Cardiac muscle cell (in vitro differentiated cells and primary cell): ENCODE results near the gene KCNS3. TPM values are rescaled to one million over a fixed set of nuclear protein-coding genes. Genes with fewer than 3 reads are reported as not detected.

Experiments
- DNase-seq, 2 donors: peaks; one replicate each; pipeline versions ENCODE4 v3.0.0 to v3.0.0-alpha.2; 2010 to 2017; ENCODE audit warnings: low read depth in 1 of 2, low spot score in 1 of 2
- H3K27ac ChIP-seq: fragments of 200-600 bp; sonication (generic); 2 replicates; pipeline ENCODE4 v1.5.1; 2016
- H3K27me3 ChIP-seq: fragments of 200-600 bp; sonication (generic); 2 replicates; pipeline ENCODE4 v1.6.0; 2016; ENCODE audit warnings: control low read depth
- H3K36me3 ChIP-seq: fragments of 200-600 bp; sonication (generic); 2 replicates; pipeline ENCODE4 v1.5.1; 2016; ENCODE audit warnings: control low read depth
- H3K4me1 ChIP-seq: fragments of 200-600 bp; sonication (generic); 2 replicates; pipeline ENCODE4 v1.8.1; 2017; ENCODE audit warnings: low read depth, mild to moderate bottlenecking, mixed run types
- H3K4me3 ChIP-seq: fragments of 200-600 bp; sonication (generic); 2 replicates; pipeline ENCODE4 v1.5.1; 2016; ENCODE audit warnings: mild to moderate bottlenecking
- H3K9me3 ChIP-seq: fragments of 200-600 bp; sonication (generic); 2 replicates; pipeline ENCODE4 v1.5.1; 2017; ENCODE audit warnings: low read depth, mild to moderate bottlenecking, control low read depth
- polyA plus RNA-seq: library from polyadenylated mRNA; unstranded; fragments of >200 nt; fragmentation: Nextera tagmentation; extraction: Ambion mirVana; gene quantifications from 2 replicates; pipeline ENCODE4 v1.2.1, GENCODE V29; 2016
- total RNA-seq: library from RNA; depleted of rRNA; stranded (reverse); fragments of >200 nt; gene quantifications from 2 replicates; pipeline ENCODE4 v1.2.3, GENCODE V29; 2016
- TF ChIP-seq, protein P1 (sequence below): IDR thresholded peaks from 2 replicates; pipeline ENCODE4 v1.5.1; 2012; ENCODE audit warnings: low read depth, mild to moderate bottlenecking, low read length

The KCNS3 gene
- total and polyA plus RNA-seq, 2 experiments from 2014 or later = 3.7 to 10.5 TPM

DNA sequence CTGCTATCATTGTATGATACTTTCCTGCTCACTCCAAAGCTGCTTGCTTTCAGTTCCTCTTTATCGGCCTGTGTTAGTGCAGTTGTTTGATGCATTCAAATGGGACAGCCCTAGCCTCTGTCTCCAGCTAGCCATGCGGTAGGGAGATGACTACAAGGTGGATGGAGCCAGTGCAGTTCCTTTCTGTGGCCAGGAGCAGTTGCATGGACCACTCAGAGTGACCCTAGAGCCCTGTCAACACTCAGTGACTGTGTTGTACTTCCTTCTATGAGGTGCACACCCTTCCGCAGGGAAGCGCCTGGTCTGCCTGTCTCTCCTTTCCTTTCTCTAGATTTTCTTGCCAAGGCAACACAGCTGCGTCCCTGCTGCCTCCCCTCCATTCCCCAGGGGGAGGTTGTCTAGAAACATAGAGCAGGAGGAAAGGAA, 33.8 kb downstream of the KCNS3 start:
- Histone ChIP-seq H3K4me3 (no peak overlapping the region), H3K36me3 (no peaks in the 10 kb centered on the region), H3K27ac (no peak overlapping the region), H3K27me3 (no peaks in the 10 kb centered on the region), H3K4me1 (no peaks in the 10 kb centered on the region), H3K9me3 (no peaks in the 10 kb centered on the region)
- TF ChIP-seq, protein P1, sequence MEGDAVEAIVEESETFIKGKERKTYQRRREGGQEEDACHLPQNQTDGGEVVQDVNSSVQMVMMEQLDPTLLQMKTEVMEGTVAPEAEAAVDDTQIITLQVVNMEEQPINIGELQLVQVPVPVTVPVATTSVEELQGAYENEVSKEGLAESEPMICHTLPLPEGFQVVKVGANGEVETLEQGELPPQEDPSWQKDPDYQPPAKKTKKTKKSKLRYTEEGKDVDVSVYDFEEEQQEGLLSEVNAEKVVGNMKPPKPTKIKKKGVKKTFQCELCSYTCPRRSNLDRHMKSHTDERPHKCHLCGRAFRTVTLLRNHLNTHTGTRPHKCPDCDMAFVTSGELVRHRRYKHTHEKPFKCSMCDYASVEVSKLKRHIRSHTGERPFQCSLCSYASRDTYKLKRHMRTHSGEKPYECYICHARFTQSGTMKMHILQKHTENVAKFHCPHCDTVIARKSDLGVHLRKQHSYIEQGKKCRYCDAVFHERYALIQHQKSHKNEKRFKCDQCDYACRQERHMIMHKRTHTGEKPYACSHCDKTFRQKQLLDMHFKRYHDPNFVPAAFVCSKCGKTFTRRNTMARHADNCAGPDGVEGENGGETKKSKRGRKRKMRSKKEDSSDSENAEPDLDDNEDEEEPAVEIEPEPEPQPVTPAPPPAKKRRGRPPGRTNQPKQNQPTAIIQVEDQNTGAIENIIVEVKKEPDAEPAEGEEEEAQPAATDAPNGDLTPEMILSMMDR = no peak
- peak in 1 of 2 donors; percentile 72 for DNase-seq

DNA sequence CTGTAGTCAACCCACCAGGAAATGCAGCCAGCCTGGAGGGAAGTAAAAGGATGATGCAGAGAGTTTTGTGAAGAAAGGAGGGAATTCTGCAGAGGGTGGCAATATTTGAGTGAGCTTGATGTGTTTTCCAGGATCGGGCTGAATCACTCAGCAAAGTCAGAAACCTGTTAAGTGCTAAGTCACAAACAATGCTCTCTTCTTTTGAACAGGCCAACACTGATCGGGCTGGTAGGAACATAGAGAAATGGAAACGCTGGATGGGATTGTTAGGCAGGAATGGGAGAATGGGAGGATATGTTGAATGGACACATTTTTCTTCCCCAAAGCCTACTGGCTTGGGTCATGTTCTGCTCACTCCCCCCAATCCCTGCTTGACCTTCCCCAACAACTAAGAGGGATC, 36.6 kb downstream of the KCNS3 start:
- H3K4me1 ChIP-seq = no peaks in the 10 kb centered on the region
- H3K9me3 ChIP-seq = no peaks in the 10 kb centered on the region
- H3K36me3 ChIP-seq = no peaks in the 10 kb centered on the region
- H3K27me3 ChIP-seq = no peaks in the 10 kb centered on the region
- DNase-seq = no peak
- TF ChIP-seq, protein P1 = no peak
- H3K27ac ChIP-seq = no peak overlapping the region
- H3K4me3 ChIP-seq = no peak overlapping the region

DNA sequence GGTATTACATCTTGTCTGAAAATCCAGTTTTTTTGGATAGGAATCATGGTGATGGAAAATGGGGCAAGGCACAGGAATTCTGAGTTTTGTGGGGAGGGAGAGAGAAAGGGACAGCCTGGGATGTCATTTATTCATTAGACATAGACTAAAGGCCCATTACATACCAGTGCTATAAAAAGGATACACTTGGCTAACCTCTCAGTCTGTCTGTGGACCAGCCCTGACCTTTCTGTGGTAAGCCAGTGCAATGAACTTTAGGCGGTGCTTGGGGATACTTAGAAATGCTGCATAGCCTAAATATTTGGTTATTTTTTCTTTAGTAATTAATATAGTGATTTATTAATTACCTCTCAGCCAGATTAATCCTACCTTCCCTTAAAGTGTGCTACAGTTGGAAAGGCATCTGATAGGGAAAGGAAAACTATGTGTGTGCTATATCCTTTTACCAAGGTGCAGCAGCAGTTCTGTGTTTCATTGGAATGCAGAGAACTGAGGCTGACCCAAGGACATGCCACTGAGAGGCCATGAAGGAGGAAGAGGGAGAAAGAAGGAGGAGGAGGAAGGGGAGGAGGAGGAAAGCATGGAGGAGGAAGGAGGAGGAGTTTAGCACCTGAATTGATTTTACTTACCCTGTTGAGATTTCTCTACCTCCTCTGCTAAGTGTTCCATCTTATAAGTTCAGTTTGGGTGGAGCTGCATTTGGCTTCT, 37.5 kb downstream of the KCNS3 start:
- no peak overlapping the region for H3K27ac ChIP-seq

DNA sequence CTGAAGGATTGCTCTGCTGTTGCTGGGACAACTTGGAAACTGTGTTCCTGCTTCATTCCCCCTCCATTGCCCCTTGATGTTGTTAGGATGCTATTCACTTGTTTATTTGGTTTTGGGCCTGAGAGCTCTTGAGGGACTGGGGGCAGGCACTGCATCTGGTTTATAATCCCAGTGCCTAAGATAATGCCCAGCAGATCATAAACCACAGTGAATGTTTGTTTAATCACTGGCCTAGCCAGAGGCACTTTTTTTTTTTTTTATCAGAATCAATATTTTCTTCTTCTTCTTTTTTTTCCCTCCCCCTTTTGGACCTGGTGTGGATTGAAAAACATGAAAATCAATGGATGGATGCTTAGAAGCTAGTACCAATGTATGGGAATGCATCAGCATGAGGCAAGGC, 38.1 kb downstream of the KCNS3 start:
- TF ChIP-seq, protein P1 = no peak
- no peaks in the 10 kb centered on the region for H3K9me3 ChIP-seq
- no peak overlapping the region for H3K27ac ChIP-seq
- DNase-seq = no peak
- H3K4me3 ChIP-seq = no peak overlapping the region
- no peaks in the 10 kb centered on the region for H3K4me1 ChIP-seq
- H3K36me3 ChIP-seq = no peaks in the 10 kb centered on the region
- H3K27me3 ChIP-seq = no peaks in the 10 kb centered on the region

More for the DNA sequence above, 37.5 kb downstream of the KCNS3 start:
- H3K4me1 ChIP-seq = no peaks in the 10 kb centered on the region
- no peaks in the 10 kb centered on the region for H3K36me3 ChIP-seq
- no peaks in the 10 kb centered on the region for H3K9me3 ChIP-seq
- no peak for DNase-seq
- H3K27me3 ChIP-seq = no peaks in the 10 kb centered on the region
- H3K4me3 ChIP-seq = no peak overlapping the region
- TF ChIP-seq, protein P1 = no peak

DNA sequence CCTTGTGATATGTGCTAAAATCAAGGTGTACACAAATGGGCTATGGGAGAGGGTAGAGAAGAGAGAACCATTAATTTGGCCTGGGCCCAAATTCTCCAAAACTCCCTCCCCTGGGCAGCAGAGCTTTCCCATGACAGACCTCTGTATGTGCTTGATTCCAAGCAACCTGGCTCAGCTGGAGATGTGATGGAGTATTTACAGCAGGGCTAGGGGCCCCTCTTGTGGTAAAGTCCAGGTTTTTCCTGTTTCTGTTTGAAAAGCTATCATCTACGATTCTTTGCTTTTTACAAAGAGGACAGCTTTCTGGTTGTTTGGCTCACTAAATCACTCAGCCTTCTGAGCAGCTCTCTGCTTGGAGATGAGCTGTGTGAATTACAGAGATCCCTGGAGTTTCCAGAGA, 40.3 kb downstream of the KCNS3 start:
- Histone ChIP-seq H3K36me3 (no peaks in the 10 kb centered on the region), H3K4me1 (no peaks in the 10 kb centered on the region), H3K27me3 (no peaks in the 10 kb centered on the region), H3K9me3 (no peaks in the 10 kb centered on the region), H3K4me3 (no peak overlapping the region), H3K27ac (no peak overlapping the region)
- TF ChIP-seq, protein P1 = no peak
- peak; percentile 7 to 13 for DNase-seq

DNA sequence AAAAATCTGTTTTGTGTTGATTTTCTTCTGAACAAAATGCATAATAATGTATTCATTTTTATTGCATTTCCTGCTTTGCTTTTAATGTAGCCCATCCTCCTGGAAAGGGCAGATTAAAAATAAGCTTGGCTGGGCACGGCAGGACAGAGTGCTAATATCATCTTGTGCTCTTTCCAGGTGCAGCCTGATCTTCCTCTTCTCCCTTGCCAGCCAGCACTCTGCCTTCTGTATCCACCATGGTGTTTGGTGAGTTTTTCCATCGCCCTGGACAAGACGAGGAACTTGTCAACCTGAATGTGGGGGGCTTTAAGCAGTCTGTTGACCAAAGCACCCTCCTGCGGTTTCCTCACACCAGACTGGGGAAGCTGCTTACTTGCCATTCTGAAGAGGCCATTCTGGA, 52.3 kb downstream of the KCNS3 start:
- no peak overlapping the region for H3K27ac ChIP-seq
- TF ChIP-seq, protein P1 = no peak
- no peak for DNase-seq
- H3K27me3 ChIP-seq = no peaks in the 10 kb centered on the region
- H3K4me1 ChIP-seq = no peaks in the 10 kb centered on the region
- H3K9me3 ChIP-seq = no peaks in the 10 kb centered on the region
- H3K36me3 ChIP-seq = no peaks in the 10 kb centered on the region
- no peak overlapping the region for H3K4me3 ChIP-seq
